Hepatocyte (in vitro differentiated cells): ENCODE measurements around the gene RAD51D.

ENCODE experiments used
- EZH2 ChIP-seq: fragments of 200-600 bp; sonication (generic); IDR thresholded peaks from 2 replicates; pipeline ENCODE4 v1.6.1; 2016; ENCODE audit warnings: antibody characterized with exemption, mild to moderate bottlenecking, borderline replicate concordance
- TF ChIP-seq, protein P1 (sequence below): fragments of 200-600 bp; sonication (generic); IDR thresholded peaks from 2 replicates; pipeline ENCODE4 v1.5.1; 2016; ENCODE audit warnings: antibody characterized with exemption, mild to moderate bottlenecking; ENCODE audit not compliant: poor library complexity

DNA sequence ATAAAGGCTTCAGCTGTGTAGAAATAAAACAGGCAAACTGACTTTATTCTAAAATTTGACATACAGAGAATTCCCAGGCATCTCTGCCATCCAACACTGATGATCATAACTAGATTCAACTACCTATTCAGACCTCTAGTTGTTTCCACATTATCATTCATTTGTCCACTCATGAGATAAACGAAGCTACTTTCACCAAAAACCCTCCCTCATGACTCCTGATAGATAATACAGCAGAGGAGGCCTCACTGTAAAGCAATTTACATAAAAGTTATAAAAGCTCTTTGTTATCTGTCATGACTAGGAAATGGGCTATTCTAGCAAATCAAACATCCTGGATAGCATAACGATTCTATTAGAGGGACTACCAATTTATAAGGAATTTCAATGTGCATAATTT lies 36.6 kb downstream of the RAD51D start:
- TF ChIP-seq EZH2, result no peak
- TF ChIP-seq, protein P1, sequence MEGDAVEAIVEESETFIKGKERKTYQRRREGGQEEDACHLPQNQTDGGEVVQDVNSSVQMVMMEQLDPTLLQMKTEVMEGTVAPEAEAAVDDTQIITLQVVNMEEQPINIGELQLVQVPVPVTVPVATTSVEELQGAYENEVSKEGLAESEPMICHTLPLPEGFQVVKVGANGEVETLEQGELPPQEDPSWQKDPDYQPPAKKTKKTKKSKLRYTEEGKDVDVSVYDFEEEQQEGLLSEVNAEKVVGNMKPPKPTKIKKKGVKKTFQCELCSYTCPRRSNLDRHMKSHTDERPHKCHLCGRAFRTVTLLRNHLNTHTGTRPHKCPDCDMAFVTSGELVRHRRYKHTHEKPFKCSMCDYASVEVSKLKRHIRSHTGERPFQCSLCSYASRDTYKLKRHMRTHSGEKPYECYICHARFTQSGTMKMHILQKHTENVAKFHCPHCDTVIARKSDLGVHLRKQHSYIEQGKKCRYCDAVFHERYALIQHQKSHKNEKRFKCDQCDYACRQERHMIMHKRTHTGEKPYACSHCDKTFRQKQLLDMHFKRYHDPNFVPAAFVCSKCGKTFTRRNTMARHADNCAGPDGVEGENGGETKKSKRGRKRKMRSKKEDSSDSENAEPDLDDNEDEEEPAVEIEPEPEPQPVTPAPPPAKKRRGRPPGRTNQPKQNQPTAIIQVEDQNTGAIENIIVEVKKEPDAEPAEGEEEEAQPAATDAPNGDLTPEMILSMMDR, result no peak
